Measurements from ENCODE around the gene ITPRIPL2. TPM values are rescaled to one million over a fixed set of nuclear protein-coding genes. Genes with fewer than 3 reads are reported as not detected.

ITPRIPL2 gene
- total RNA-seq, 6 experiments from 2014 or later: 36.3 to 56.9 (median 43.1) TPM

DNA sequence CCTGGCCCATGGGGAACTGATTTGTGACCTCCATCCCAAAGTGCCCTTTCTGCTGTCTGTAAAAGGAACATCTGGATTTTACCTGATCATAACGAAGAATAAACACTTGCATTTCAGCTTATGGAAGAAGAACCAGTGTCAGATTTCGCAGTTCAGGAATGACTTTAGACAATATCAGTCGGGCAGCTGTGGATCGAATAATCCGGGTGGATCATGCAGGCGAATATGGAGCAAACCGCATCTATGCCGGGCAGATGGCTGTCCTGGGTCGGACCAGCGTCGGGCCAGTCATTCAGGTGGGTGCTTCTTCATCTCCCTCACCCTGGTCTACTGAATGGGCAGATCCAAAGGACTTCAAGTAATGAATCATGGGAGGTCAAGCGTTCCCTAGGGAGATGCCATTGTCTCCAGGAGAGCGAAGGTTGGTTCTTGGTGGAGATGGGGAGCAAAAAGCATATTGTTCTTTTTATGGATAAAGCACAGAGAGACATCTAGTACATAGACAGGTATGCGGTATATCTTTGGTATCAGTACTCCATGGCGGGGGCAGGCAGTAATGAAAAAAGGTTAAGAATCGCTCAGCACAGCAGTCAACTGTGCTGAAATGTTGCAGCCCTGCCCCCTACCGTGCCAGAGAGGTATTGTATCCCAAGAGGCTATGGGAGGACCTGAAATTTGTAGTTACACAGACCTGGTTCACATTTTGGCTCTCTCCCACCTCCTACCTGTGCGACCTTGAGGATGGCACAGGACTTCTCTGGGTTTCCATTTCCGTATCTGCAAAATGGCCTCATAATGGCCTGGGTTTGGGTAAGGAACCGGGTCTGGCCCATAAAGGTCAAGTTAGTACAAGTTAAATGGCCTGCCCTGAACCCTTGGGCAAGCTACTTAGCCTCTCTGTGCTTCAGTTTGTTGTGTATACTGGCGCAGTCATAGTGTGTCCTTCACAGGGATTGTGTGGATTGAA, 41.7 kb upstream of the ITPRIPL2 start:
- H3K9me3 Mint-ChIP-seq: no peaks in the 10 kb centered on the region

DNA sequence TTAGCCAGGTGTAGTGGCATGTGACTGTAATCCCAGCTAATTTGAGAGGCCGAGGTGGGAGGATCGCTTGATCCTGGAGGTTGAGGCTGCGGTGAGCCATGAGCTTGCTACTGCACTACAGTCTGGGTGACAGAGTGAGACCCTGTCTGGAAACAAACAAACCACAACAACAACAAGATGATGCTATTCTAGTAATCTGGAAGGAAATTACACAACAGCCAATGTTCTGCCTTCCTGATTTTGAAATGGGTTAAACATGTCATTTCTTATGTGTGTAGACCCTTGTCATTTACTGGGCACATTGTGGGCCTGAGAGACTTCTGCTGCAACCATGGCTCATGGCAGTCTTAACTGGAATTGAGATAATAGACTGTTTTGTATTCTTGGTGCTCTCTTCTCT, 40.4 kb upstream of the ITPRIPL2 start:
- Mint-ChIP-seq H3K4me3 (no peak overlapping the region), H3K4me1 (ENCODE audit: low read depth) (no peaks in the 10 kb centered on the region; the same call in 1 of the 2 replicates), H3K27me3 (ENCODE audit: insufficient read depth) (no peaks in the 10 kb centered on the region; the same call in 1 of the 2 replicates), H3K36me3 (ENCODE audit: low read depth) (no peaks in the 10 kb centered on the region), H3K9me3 (no peaks in the 10 kb centered on the region), H3K27ac (no peak overlapping the region)
- TF ChIP-seq, protein P1, sequence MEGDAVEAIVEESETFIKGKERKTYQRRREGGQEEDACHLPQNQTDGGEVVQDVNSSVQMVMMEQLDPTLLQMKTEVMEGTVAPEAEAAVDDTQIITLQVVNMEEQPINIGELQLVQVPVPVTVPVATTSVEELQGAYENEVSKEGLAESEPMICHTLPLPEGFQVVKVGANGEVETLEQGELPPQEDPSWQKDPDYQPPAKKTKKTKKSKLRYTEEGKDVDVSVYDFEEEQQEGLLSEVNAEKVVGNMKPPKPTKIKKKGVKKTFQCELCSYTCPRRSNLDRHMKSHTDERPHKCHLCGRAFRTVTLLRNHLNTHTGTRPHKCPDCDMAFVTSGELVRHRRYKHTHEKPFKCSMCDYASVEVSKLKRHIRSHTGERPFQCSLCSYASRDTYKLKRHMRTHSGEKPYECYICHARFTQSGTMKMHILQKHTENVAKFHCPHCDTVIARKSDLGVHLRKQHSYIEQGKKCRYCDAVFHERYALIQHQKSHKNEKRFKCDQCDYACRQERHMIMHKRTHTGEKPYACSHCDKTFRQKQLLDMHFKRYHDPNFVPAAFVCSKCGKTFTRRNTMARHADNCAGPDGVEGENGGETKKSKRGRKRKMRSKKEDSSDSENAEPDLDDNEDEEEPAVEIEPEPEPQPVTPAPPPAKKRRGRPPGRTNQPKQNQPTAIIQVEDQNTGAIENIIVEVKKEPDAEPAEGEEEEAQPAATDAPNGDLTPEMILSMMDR (IDR thresholded peaks at IDR 0.05): no peak
- no peak for DNase-seq

More for the DNA sequence above, 41.7 kb upstream of the ITPRIPL2 start:
- no peak overlapping the region for H3K4me3 Mint-ChIP-seq
- H3K4me1 Mint-ChIP-seq (ENCODE audit: low read depth): peaks cover 3% of the 10 kb centered on the region
- DNase-seq: peak; percentile 44
- H3K27me3 Mint-ChIP-seq (ENCODE audit: insufficient read depth): no peaks in the 10 kb centered on the region; the same call in 1 of the 2 replicates
- H3K36me3 Mint-ChIP-seq (ENCODE audit: low read depth): no peaks in the 10 kb centered on the region
- H3K27ac Mint-ChIP-seq: no peak overlapping the region
- TF ChIP-seq, protein P1 (IDR thresholded peaks at IDR 0.05): peak; percentile 85

DNA sequence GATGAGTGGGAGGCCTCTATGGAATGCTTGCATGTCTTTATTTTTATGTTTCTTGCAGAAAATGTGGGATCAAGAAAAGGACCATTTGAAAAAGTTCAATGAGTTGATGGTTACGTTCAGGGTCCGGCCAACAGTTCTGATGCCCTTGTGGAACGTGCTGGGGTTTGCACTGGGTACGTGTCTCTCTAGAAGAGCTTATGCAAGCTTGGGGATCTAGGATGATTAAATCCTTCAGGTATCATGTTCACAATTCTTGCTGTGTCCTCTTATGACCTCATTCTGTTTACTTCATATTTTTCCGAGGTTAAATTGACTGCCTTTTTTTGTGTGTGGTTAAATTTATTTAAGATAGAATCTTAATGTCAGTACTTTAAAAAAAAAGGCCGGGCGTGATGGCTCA, 39.9 kb upstream of the ITPRIPL2 start:
- H3K27me3 Mint-ChIP-seq (ENCODE audit: insufficient read depth): no peaks in the 10 kb centered on the region; the same call in 1 of the 2 replicates
- TF ChIP-seq, protein P1 (IDR thresholded peaks at IDR 0.05): no peak
- no peaks in the 10 kb centered on the region for H3K9me3 Mint-ChIP-seq
- H3K27ac Mint-ChIP-seq: no peak overlapping the region
- no peak overlapping the region for H3K4me3 Mint-ChIP-seq
- DNase-seq: no peak
- H3K4me1 Mint-ChIP-seq (ENCODE audit: low read depth): no peaks in the 10 kb centered on the region
- H3K36me3 Mint-ChIP-seq (ENCODE audit: low read depth): no peaks in the 10 kb centered on the region

DNA sequence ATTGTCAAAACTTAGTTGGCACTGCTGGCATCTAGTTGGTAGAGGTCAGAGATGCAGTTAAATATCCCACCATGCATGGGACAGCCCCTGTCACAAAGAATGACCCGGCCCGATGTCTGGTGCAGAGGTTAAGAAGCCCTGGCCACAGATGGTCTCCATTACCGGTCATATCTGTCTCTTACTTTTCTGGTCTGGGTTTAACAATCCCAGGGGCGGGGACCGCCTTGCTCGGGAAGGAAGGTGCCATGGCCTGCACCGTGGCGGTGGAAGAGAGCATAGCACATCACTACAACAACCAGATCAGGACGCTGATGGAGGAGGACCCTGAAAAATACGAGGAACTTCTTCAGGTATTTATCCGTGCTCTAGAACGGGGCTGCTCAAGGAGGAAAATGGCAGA, 38.3 kb upstream of the ITPRIPL2 start:
- H3K27me3 Mint-ChIP-seq (ENCODE audit: insufficient read depth): no peaks in the 10 kb centered on the region; the same call in 1 of the 2 replicates
- TF ChIP-seq, protein P1 (IDR thresholded peaks at IDR 0.05): no peak
- no peaks in the 10 kb centered on the region for H3K9me3 Mint-ChIP-seq
- no peaks in the 10 kb centered on the region for H3K4me1 Mint-ChIP-seq (ENCODE audit: low read depth)
- H3K27ac Mint-ChIP-seq: no peak overlapping the region
- no peak overlapping the region for H3K4me3 Mint-ChIP-seq
- H3K36me3 Mint-ChIP-seq (ENCODE audit: low read depth): no peaks in the 10 kb centered on the region
- DNase-seq: no peak

DNA sequence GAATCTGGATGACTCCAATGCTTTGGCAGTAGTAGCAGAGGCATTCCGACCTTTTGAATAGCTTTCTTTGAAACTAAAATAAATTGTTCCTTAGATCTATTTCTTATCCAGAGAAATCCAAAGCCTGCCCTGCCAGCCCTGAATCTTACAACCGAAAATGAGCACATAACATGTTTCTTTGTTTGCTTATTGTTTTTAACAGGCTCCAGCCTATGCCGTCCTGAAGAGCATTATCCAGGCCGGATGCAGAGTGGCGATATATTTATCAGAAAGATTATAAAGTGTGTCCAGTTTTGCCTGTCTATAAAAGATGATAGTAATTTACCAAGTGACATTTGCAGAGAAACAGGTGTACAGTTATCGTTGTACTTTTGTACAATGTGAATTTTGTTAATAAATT, 35.9 kb upstream of the ITPRIPL2 start:
- H3K4me1 Mint-ChIP-seq (ENCODE audit: low read depth): no peaks in the 10 kb centered on the region
- H3K27me3 Mint-ChIP-seq (ENCODE audit: insufficient read depth): no peaks in the 10 kb centered on the region
- no peak overlapping the region for H3K4me3 Mint-ChIP-seq
- H3K9me3 Mint-ChIP-seq: no peaks in the 10 kb centered on the region
- no peak for DNase-seq
- TF ChIP-seq, protein P1 (IDR thresholded peaks at IDR 0.05): no peak
- H3K36me3 Mint-ChIP-seq (ENCODE audit: low read depth): peaks cover 6% of the 10 kb centered on the region
- no peak overlapping the region for H3K27ac Mint-ChIP-seq

Measured in HFFc6 (cell line).